IgD-negative memory B cell (primary cell): Measurements from ENCODE around the gene AFF3. TPM values are rescaled to one million over a fixed set of nuclear protein-coding genes. Genes with fewer than 3 reads are reported as not detected.

Experiments
- H3K27ac Mint-ChIP-seq, 3 donors: one replicate each; pipeline ENCODE4 v1.8.0; 2020 to 2022; ENCODE audit warnings: mild to moderate bottlenecking in 3 of 3, mixed read lengths in 3 of 3, moderate library complexity in 1 of 3
- H3K27me3 Mint-ChIP-seq: one replicate; pipeline ENCODE4 v1.8.0; 2021; ENCODE audit warnings: mixed read lengths
- H3K36me3 Mint-ChIP-seq: one replicate; pipeline ENCODE4 v1.8.0; 2020; ENCODE audit warnings: mild to moderate bottlenecking, mixed read lengths
- H3K4me1 Mint-ChIP-seq, 3 donors: one replicate each; pipeline ENCODE4 v1.8.0; 2020 to 2022; ENCODE audit warnings: mixed read lengths in 3 of 3, mild to moderate bottlenecking in 1 of 3
- H3K4me3 Mint-ChIP-seq, 4 donors: one replicate each; pipeline ENCODE4 v1.8.0; 2020 to 2022; ENCODE audit warnings: mild to moderate bottlenecking in 4 of 4, mixed read lengths in 4 of 4, moderate library complexity in 3 of 4
- H3K9me3 Mint-ChIP-seq, 3 donors: one replicate each; pipeline ENCODE4 v1.8.0; 2020 to 2021; ENCODE audit warnings: mixed read lengths in 3 of 3, mild to moderate bottlenecking in 1 of 3
- polyA plus RNA-seq: library from polyadenylated mRNA; unstranded; fragments of 300-500 nt; fragmentation: Illumina TruSeq; gene quantifications from one replicate; pipeline ENCODE4 v1.2.3, GENCODE V29; 2021

The AFF3 gene
- polyA plus RNA-seq, 1 donor from 2014 or later, result 85.9 TPM

DNA sequence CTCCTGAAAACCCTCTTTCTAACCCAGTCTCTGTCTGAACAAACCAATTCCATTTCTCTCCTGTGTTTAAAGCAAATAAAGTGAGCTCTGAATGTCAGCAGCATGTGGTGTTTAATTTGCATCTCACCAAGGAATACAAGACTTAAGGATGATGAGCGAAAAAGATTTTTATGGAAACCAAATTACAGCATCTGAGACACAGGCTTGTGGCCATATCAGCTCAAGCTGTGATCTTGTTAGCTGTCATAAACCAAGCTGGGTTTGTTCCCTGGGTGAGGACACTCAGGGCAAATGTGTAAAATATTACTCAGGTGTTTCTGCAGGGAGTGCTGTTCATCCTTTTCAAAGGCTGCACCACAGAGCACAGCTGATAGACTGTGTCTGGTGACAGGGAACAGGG is 523.2 kb downstream of the AFF3 start:
- Mint-ChIP-seq H3K9me3 (no peaks in the 10 kb centered on the region), H3K27ac (peak overlapping the region in 1 of 3 donors; percentile 96), H3K4me3 (no peak overlapping the region), H3K4me1 (peaks cover 0 to 7% (median 1%) of the 10 kb centered on the region in 3 donors), H3K36me3 (peaks cover 5% of the 10 kb centered on the region), H3K27me3 (no peaks in the 10 kb centered on the region)

DNA sequence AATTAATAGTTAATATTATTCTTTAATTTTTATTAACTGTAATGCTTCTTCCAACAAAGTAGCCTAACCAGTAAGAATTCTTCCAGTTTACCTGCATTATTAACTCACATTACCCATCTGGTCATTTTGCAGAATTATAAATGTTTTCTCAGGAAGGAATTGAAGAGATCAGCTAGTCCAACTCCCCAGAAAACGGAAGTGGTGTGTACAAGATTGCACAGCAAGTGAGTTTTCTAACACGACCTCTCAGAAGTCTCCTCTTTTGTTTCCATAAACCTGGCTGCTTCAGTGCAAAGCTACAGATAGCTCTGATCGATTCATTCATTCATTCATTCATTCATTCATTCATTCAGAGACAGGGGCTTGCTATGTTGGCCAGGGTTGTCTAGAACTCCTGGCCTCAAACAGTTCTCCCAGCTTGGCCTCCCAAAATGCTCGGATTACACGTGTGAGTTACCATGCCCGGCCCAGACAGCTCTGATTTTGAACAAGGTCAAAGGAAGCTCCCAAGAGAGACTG is 523.8 kb downstream of the AFF3 start:
- Mint-ChIP-seq H3K9me3 (no peaks in the 10 kb centered on the region), H3K36me3 (peaks cover 5% of the 10 kb centered on the region), H3K4me1 (peaks cover 1 to 9% (median 2%) of the 10 kb centered on the region in 3 donors), H3K27ac (peak overlapping the region in 1 of 3 donors; percentile 96), H3K27me3 (no peaks in the 10 kb centered on the region), H3K4me3 (no peak overlapping the region)

DNA sequence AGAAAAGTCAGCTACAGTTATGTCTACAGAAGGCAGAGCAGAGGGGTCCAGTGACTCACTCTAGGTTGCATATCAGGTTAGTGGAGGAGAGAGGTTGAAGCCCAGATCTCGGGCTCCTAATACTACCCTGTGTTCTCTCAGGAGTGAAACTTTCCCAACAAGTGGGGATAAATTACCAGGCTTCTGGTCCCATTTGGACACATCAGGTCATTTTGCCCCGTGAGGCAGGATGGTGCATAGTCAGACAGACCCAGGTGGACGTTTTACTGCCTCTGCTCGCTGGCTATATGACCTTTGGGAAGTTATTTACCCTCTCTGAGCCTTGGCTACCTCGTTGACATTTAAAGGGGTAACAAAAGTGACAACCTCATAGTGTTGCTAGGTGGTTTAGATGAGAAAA is 524.6 kb downstream of the AFF3 start:
- peaks cover 3% of the 10 kb centered on the region for H3K36me3 Mint-ChIP-seq

DNA sequence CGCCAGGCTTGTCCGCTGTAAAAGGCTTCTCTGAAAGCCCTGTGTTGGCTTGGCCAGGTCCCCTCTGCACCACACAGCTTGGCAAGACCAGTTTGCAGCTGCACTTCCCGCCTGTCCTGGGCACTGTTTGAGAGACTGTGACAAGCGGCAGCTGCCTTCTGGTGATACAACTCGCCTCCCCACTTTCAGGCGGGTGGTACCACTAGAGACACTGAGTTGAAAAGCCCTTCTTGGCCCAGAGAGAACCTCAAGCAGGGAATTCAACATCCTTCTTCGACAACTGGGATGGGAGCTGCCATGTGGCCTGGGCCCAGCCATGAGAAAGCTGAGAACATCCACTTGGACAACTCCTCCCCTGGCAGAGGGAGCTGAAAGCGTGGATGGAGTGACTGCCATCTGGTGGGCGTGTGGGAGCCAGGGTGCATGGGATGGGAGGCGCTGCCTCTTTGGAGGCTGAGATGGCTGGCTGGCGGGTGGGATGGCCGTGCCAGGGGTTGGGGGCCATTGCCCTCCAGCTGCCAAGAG is 527.1 kb downstream of the AFF3 start:
- Mint-ChIP-seq H3K27ac (no peak overlapping the region), H3K4me3 (no peak overlapping the region), H3K36me3 (peaks cover 7% of the 10 kb centered on the region), H3K9me3 (no peaks in the 10 kb centered on the region), H3K4me1 (peaks cover 3 to 22% (median 8%) of the 10 kb centered on the region in 3 donors), H3K27me3 (no peaks in the 10 kb centered on the region)

More for the DNA sequence above, 524.6 kb downstream of the AFF3 start:
- Mint-ChIP-seq H3K9me3 (no peaks in the 10 kb centered on the region), H3K4me1 (peaks cover 1 to 12% (median 3%) of the 10 kb centered on the region in 3 donors), H3K27me3 (no peaks in the 10 kb centered on the region), H3K4me3 (no peak overlapping the region), H3K27ac (no peak overlapping the region)

DNA sequence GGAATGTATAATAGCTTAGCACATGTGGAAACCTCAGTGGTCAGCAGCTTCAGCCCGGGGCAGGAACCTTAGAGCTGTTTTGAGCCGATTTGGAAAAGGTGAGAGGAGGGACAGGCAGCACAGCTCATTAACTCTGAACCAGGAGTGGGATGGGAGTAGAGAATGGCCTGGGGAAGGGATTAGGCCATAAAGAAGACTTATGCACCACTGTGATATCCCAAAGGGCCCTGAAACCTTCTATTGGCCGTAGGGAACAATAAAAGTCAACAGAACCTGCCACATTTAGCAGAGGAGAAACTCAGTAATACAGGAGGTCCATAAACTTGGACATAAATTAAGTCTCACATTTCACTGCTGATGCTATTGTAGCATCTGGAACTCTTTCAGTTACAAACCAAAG is 528.4 kb downstream of the AFF3 start:
- H3K36me3 Mint-ChIP-seq, result peaks cover 7% of the 10 kb centered on the region
- no peak overlapping the region for H3K27ac Mint-ChIP-seq
- H3K27me3 Mint-ChIP-seq, result no peaks in the 10 kb centered on the region
- H3K4me3 Mint-ChIP-seq, result no peak overlapping the region
- H3K4me1 Mint-ChIP-seq, result peaks cover 10 to 35% (median 17%) of the 10 kb centered on the region in 3 donors
- no peaks in the 10 kb centered on the region for H3K9me3 Mint-ChIP-seq

DNA sequence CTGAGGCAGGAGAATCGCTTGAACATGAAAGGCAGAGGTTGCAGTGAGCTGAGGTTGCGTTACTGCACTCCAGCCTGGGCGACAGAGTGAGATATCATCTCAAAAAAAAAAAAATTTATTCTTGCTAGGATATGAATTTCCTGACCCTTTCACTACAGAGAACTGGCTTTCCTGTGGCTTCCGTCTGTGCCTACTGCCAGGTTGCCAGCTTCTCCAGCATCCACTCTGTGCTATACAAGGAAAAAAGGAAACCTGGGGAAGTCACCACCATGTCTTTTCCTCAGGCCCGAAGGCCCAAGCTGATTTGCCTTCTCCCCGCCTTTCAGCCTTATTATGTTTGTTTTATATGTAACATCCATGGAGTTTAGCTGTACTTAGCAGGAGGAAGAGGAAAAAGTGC is 530.6 kb downstream of the AFF3 start:
- no peaks in the 10 kb centered on the region for H3K9me3 Mint-ChIP-seq
- no peaks in the 10 kb centered on the region for H3K27me3 Mint-ChIP-seq
- no peak overlapping the region for H3K4me3 Mint-ChIP-seq
- H3K36me3 Mint-ChIP-seq, result peaks cover 3% of the 10 kb centered on the region
- H3K4me1 Mint-ChIP-seq, result peaks cover 17 to 38% (median 23%) of the 10 kb centered on the region in 3 donors
- H3K27ac Mint-ChIP-seq, result peak overlapping the region in 1 of 3 donors; percentile 46

DNA sequence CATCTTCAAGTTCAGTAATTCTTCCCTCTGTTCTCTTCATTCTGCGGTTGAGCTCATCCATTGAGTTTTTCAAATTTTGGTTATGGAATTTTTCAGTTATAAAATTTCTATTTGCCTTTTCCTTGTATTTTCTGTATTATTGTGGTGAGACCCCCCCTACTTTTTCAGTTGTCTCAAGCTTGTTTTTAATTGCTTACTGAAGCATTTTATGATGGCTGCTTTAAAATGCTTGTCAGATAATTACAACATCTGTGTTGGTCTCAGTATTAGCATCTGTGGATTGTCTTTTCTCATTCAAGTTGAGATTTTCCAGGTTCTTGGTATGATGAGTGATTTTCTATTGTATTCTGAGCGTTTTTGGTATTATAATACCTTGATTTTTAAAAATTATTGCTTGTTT is 531.4 kb downstream of the AFF3 start:
- Mint-ChIP-seq H3K4me1 (peaks cover 17 to 38% (median 23%) of the 10 kb centered on the region in 3 donors), H3K9me3 (no peaks in the 10 kb centered on the region), H3K27ac (peak overlapping the region in 1 of 3 donors; percentile 2), H3K27me3 (no peaks in the 10 kb centered on the region), H3K4me3 (no peak overlapping the region), H3K36me3 (peaks cover 3% of the 10 kb centered on the region)

DNA sequence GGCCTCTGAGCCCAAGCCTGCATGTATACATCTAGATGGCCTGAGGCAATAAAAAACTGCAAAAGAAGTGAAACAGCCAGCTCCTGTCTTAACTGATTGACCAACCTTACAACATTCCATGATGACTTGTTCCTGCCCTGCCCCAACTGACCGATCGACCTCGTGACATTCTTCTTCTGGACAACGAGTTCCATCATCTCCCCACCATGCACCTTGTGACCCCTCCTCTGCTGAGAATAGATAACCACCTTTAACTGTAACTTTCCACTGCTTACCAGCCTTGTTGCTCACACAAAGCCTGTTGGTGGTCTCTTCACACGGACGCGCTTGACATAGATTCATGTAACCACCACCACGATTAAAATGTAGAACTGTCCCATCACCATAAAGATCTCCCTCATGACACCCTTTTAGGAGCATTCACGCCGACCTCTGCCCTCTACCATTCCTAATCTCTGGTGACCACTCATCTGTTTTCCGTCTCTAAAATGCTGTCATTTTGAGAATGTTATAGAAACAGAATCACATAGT is 532.5 kb downstream of the AFF3 start:
- Mint-ChIP-seq H3K27me3 (no peaks in the 10 kb centered on the region), H3K36me3 (peaks cover 5% of the 10 kb centered on the region), H3K4me3 (peak overlapping the region in 2 of 4 donors; percentile 3 to 34)

DNA sequence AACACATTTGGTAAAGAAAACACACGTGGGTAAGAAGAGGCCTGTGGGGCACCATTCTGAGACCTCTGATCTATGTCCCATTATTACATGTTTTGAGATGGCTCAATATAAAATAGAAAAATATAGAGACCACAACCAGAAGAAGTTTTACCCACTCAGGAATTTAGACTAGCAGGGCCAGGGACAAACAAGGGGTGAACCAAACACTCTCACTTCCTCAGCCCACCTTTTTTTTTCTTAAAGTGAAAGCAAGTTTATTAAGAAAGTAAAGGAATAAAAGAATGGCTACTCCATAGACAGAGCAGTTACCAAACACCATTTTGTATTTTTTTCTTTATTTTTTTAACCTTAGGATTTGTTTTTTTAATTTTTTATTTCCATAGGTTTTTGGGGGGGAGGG is 533.5 kb downstream of the AFF3 start:
- Mint-ChIP-seq H3K27me3 (no peaks in the 10 kb centered on the region), H3K4me3 (no peak overlapping the region), H3K4me1 (peaks cover 17 to 40% (median 26%) of the 10 kb centered on the region in 3 donors), H3K27ac (peak overlapping the region in 1 of 3 donors; percentile 1), H3K9me3 (no peaks in the 10 kb centered on the region), H3K36me3 (peaks cover 5% of the 10 kb centered on the region)

More for the DNA sequence above, 532.5 kb downstream of the AFF3 start:
- Mint-ChIP-seq H3K4me1 (peaks cover 17 to 38% (median 23%) of the 10 kb centered on the region in 3 donors), H3K27ac (peak overlapping the region in 1 of 3 donors; percentile 76), H3K9me3 (no peaks in the 10 kb centered on the region)

DNA sequence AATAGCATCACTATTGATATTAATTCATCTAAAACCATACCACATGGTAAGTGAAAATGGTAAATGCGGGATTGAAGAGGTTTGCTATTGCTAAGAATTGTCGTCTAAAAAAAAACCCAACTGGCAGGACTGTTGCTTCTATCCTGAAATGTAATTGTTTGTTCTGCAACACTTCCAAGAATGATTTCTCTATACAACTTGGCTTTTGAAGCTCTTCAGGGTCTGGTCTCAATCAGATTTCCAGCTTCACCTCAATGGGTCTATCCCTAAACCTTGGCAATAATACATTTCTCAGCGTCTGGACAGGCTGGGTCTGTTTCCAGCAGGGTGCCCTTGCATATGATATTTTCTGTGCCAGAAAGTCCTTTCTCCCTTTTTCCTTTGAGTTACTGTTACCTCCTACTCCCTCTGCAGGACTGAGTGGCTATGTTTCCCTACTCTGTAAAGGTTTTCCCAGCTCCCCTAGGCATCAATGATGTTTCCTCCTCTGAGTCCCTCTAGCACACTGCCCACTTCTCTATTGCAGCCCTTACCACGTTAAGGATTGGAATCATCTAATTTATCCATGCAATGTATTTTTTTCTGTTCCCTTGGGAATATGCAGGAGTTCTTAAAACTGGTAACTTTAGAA is 534.4 kb downstream of the AFF3 start:
- Mint-ChIP-seq H3K4me1 (peaks cover 17 to 41% (median 23%) of the 10 kb centered on the region in 3 donors), H3K27me3 (no peaks in the 10 kb centered on the region), H3K4me3 (no peak overlapping the region), H3K36me3 (peaks cover 7% of the 10 kb centered on the region), H3K9me3 (no peaks in the 10 kb centered on the region), H3K27ac (peak overlapping the region in 2 of 3 donors; percentile 1 to 42)

DNA sequence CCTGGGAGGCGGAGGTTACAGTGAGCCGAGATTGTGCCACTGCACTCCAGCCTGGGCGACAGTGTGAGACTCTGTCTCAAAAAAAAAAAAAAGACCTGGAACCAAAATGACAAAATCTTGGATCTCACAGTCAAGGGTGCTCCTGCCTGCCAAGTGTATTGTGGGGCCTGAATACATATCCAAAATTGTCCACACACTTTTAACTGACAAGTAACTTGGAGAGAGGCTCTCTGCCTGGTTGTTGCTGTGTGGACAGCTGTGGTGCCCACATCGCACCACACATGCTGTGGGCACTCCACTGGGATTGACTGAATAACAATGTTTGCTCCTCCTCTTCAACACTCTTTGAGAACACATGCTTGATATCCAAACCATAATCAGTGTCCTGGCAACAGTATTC is 534.9 kb downstream of the AFF3 start:
- no peaks in the 10 kb centered on the region for H3K9me3 Mint-ChIP-seq
- H3K36me3 Mint-ChIP-seq, result peaks cover 7% of the 10 kb centered on the region
- H3K27me3 Mint-ChIP-seq, result no peaks in the 10 kb centered on the region
- H3K4me3 Mint-ChIP-seq, result no peak overlapping the region
- H3K4me1 Mint-ChIP-seq, result peaks cover 17 to 41% (median 23%) of the 10 kb centered on the region in 3 donors
- no peak overlapping the region for H3K27ac Mint-ChIP-seq

DNA sequence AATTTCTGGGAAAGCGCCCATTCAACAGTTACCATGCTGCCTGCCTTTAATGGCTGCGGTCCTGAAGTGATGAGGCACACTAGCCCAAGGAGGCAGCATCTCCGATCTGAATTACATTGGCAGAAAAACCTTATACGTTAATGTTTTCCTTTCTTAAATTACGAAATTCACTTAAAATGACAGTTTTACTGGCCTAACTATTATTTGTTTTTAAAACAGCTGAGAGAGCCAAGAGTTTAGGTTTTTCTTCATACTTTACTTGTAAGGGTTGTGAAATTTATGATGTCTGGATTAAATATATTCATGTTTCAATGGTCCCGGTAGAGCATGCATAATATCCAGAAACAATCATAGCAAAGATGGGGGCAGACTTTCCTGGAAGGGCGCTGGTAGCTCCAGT is 537.4 kb downstream of the AFF3 start:
- Mint-ChIP-seq H3K36me3 (peaks cover 4% of the 10 kb centered on the region), H3K9me3 (no peaks in the 10 kb centered on the region), H3K4me1 (peaks cover 11 to 21% (median 15%) of the 10 kb centered on the region in 3 donors), H3K4me3 (no peak overlapping the region), H3K27me3 (no peaks in the 10 kb centered on the region), H3K27ac (peak overlapping the region in 1 of 3 donors; percentile 57)

DNA sequence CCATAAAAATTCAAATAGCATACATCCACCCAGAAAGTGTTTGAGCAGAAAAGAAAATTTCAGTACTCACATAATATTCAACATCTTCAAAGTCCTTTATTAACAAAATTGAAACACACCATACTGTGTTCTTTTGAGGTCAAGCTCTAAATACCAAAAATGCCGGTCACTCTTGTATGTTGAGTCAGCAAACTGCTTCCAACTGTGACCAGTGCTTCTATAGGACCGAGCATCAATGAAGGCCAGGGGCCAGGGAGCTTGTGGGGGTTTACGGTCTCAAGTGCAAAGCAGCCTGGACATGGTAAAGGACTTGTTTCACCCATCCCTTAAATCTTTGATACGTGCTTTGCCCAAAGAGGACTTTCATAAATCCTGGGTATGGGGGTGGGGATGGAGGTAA is 539.9 kb downstream of the AFF3 start:
- H3K27ac Mint-ChIP-seq, result no peak overlapping the region
- H3K9me3 Mint-ChIP-seq, result no peaks in the 10 kb centered on the region
- H3K27me3 Mint-ChIP-seq, result no peaks in the 10 kb centered on the region
- H3K4me3 Mint-ChIP-seq, result no peak overlapping the region
- H3K36me3 Mint-ChIP-seq, result peaks cover 9% of the 10 kb centered on the region
- peaks cover 2 to 8% (median 3%) of the 10 kb centered on the region in 3 donors for H3K4me1 Mint-ChIP-seq

DNA sequence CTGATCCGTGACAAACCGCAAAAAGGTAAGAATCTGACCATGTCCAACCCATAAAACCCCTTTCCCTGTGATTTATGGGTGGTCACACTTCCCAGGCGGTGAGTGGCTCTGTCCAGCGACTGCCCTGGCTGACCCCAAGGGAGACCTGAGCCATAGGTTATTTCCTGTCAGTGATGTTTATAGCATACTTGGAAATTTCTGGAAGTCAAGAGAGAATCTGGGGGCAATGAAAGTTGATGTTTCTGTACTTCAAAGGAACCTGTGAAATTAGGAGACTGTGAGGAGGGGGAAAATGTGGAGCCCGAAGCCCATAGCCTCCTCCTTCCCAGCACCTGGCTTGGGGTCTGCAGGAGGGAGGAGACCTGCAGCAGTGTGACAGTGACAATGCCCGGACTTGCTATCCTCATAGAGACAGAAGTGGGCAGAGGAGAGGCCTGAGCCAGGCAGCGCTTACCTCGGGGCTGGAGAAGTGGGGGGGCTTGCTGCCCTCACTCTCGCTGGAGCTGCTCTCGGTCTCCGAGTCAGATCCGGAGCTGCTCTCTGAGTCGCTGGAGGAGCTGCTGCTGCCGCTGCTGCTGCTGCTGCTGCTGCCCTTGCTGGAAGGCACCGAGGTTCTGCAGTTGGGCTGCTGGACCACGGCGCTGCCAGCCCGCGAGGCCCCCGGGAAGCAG is 541.3 kb downstream of the AFF3 start:
- peaks cover 9% of the 10 kb centered on the region for H3K36me3 Mint-ChIP-seq
- H3K9me3 Mint-ChIP-seq, result no peaks in the 10 kb centered on the region
- H3K27ac Mint-ChIP-seq, result peak overlapping the region in 1 of 3 donors; percentile 35

DNA sequence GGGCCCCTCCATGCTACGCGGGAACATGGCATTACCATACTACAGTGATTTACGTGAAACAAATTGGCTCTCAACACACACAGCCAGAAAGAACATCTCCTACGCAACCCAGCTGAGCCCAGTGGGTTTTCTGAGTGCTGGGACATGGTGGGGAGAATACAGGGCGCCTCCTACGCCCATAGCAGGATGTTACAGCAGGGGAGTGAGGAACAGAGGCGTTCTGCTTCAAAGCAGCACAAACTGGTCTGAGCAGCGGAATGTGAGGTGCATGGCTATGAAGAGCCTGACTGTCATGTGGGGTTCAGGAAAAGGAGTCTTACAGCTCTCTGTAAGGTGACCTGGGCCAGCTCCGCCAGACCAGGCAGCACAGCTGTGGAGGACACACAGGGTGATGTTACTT is 543.9 kb downstream of the AFF3 start:
- peaks cover 0 to 3% (median under 1%) of the 10 kb centered on the region in 3 donors for H3K4me1 Mint-ChIP-seq
- peaks cover 12% of the 10 kb centered on the region for H3K36me3 Mint-ChIP-seq
- H3K27ac Mint-ChIP-seq, result peak overlapping the region in 1 of 3 donors; percentile 28
- no peak overlapping the region for H3K4me3 Mint-ChIP-seq
- no peaks in the 10 kb centered on the region for H3K27me3 Mint-ChIP-seq
- H3K9me3 Mint-ChIP-seq, result no peaks in the 10 kb centered on the region

More for the DNA sequence above, 541.3 kb downstream of the AFF3 start:
- H3K27me3 Mint-ChIP-seq, result no peaks in the 10 kb centered on the region
- H3K4me3 Mint-ChIP-seq, result no peak overlapping the region
- peaks cover 2 to 8% (median 3%) of the 10 kb centered on the region in 3 donors for H3K4me1 Mint-ChIP-seq
